H1 (cell line): ENCODE measurements around the gene BRME1. TPM values are rescaled to one million over a fixed set of nuclear protein-coding genes. Genes with fewer than 3 reads are reported as not detected.

ENCODE experiments used
- CTCF ChIA-PET: fragments of 300-600 bp; sonication (Branson Sonifier 250); formaldehyde crosslinking; loops from one replicate; lab custom pipeline; 2021; ENCODE audit not compliant: partially characterized antibody; lab: Charles Lee
- POLR2A ChIA-PET: fragments of 300-600 bp; sonication (Branson Sonifier 250); formaldehyde crosslinking; loops from one replicate; lab custom pipeline; 2021; ENCODE audit warnings: inconsistent platforms; ENCODE audit not compliant: partially characterized antibody; lab: Charles Lee
- DNase-seq, 2 experiments: peaks; one replicate each; pipeline versions ENCODE4 v3.0.0 to v3.0.0-alpha.2; 2010 to 2022; ENCODE audit warnings: low spot score in 2 of 2, low read depth in 1 of 2, mixed read lengths in 1 of 2
- FAIRE-seq: peaks from 2 replicates; lab custom pipeline; 2011; peaks lifted over from hg19 to GRCh38; lab: Jason Lieb, UNC
- H2AFZ ChIP-seq: 2 replicates; pipeline ENCODE4 v1.8.1; 2012; ENCODE audit warnings: low read length, inconsistent platforms
- H2AK5ac ChIP-seq: 2 replicates; pipeline ENCODE4 v1.6.1; 2013; ENCODE audit warnings: low read depth, low read length
- H2BK120ac ChIP-seq: replicated peaks from 2 replicates; pipeline ENCODE3; 2013; ENCODE audit warnings: low read depth, low read length, inconsistent platforms
- H2BK12ac ChIP-seq: 2 replicates; pipeline ENCODE4 v1.6.1; 2013; ENCODE audit warnings: low read depth, low read length
- H2BK15ac ChIP-seq: 2 replicates; pipeline ENCODE4 v1.6.1; 2013; ENCODE audit warnings: low read length
- H2BK20ac ChIP-seq: 2 replicates; pipeline ENCODE4 v1.6.1; 2013; ENCODE audit warnings: low read length
- H2BK5ac ChIP-seq: 2 replicates; pipeline ENCODE4 v1.6.1; 2013; ENCODE audit warnings: low read depth, low read length
- H3K14ac ChIP-seq: 2 replicates; pipeline ENCODE4 v1.6.1; 2013; ENCODE audit warnings: inconsistent platforms; ENCODE audit not compliant: insufficient read length
- H3K18ac ChIP-seq: 2 replicates; pipeline ENCODE4 v1.6.1; 2013; ENCODE audit warnings: low read length; ENCODE audit errors: extremely low read depth
- H3K23ac ChIP-seq: 2 replicates; pipeline ENCODE4 v1.6.1; 2013; ENCODE audit warnings: inconsistent platforms; ENCODE audit not compliant: insufficient read length
- H3K23me2 ChIP-seq: 2 replicates; pipeline ENCODE4 v1.6.1; 2013; ENCODE audit warnings: low read depth, low read length
- H3K27ac ChIP-seq: 2 replicates; pipeline ENCODE4 v1.6.1; 2011; ENCODE audit warnings: low read depth, low read length, inconsistent platforms
- H3K27me3 ChIP-seq, 4 experiments: replicated peaks in 1 of 4; 1 replicate in 1 of 4; 2 replicates in 3 of 4; pipeline versions ENCODE4 v1.6.1 to v1.8.1; 2011 to 2013; ENCODE audit warnings: low read length in 3 of 4, mild to moderate bottlenecking in 3 of 4, inconsistent platforms in 2 of 4, mixed read lengths in 2 of 4, moderate library complexity in 1 of 4; ENCODE audit not compliant: control insufficient read depth in 3 of 4, insufficient read depth in 3 of 4; ENCODE audit errors: extremely low read depth in 1 of 4
- H3K36me3 ChIP-seq, 4 experiments: 2 replicates each; pipeline versions ENCODE4 v1.6.1 to v1.8.1; 2011 to 2013; ENCODE audit warnings: mild to moderate bottlenecking in 4 of 4, low read length in 3 of 4, moderate library complexity in 2 of 4, control low read depth in 1 of 4, inconsistent platforms in 1 of 4; ENCODE audit not compliant: insufficient read depth in 4 of 4, control insufficient read depth in 2 of 4
- H3K4ac ChIP-seq: replicated peaks from 2 replicates; pipeline ENCODE3; 2013; ENCODE audit warnings: low read length, low read depth, mixed read lengths, inconsistent platforms; ENCODE audit not compliant: insufficient read length
- H3K4me1 ChIP-seq, 4 experiments: replicated peaks in 1 of 4; 1 replicate in 1 of 4; 2 replicates in 3 of 4; pipeline versions ENCODE4 v1.6.1 to v1.8.1; 2011 to 2013; ENCODE audit warnings: low read length in 3 of 4, inconsistent platforms in 2 of 4, mixed read lengths in 1 of 4; ENCODE audit not compliant: insufficient read depth in 4 of 4, control insufficient read depth in 3 of 4
- H3K4me2 ChIP-seq, 2 experiments: 2 replicates each; pipeline versions ENCODE4 v1.6.1 to v1.8.1; 2011 to 2013; ENCODE audit warnings: low read depth in 2 of 2, low read length in 2 of 2, control low read depth in 1 of 2, inconsistent platforms in 1 of 2, mild to moderate bottlenecking in 1 of 2; ENCODE audit not compliant: insufficient read depth in 1 of 2
- H3K4me3 ChIP-seq, 4 experiments: fragments of 200-600, 300-600 bp in 1 of 4; sonication (generic), shearing (Covaris generic), sonication (Bioruptor Twin) in 1 of 4; 2 replicates each; pipeline versions ENCODE4 v1.5.1 to v1.8.1; 2011 to 2016; ENCODE audit warnings: low read length in 4 of 4, low read depth in 3 of 4, control low read depth in 2 of 4, inconsistent platforms in 2 of 4, mild to moderate bottlenecking in 2 of 4, mixed read lengths in 1 of 4, moderate library complexity in 1 of 4; ENCODE audit not compliant: insufficient read depth in 2 of 4; ENCODE audit errors: extremely low read depth in 1 of 4
- H3K56ac ChIP-seq: replicated peaks from 2 replicates; pipeline ENCODE3; 2013; ENCODE audit warnings: low read depth, mild to moderate bottlenecking, mixed read lengths, low read length, inconsistent platforms; ENCODE audit not compliant: insufficient read length
- H3K79me1 ChIP-seq: 2 replicates; pipeline ENCODE4 v1.6.1; 2013; ENCODE audit warnings: low read depth, low read length, control low read depth
- H3K79me2 ChIP-seq, 2 experiments: 2 replicates each; pipeline versions ENCODE4 v1.6.1 to v1.8.1; 2012 to 2013; ENCODE audit warnings: low read length in 2 of 2, mild to moderate bottlenecking in 2 of 2, inconsistent platforms in 1 of 2; ENCODE audit not compliant: insufficient read depth in 2 of 2, control insufficient read depth in 1 of 2
- H3K9ac ChIP-seq, 4 experiments: replicated peaks in 1 of 4; 1 replicate in 1 of 4; 2 replicates in 3 of 4; pipeline versions ENCODE4 v1.6.1 to v1.8.1; 2011 to 2013; ENCODE audit warnings: low read depth in 3 of 4, low read length in 3 of 4, control low read depth in 2 of 4, mild to moderate bottlenecking in 2 of 4, moderate library complexity in 2 of 4, inconsistent platforms in 1 of 4; ENCODE audit errors: extremely low read depth in 1 of 4
- H3K9me3 ChIP-seq, 2 experiments: 2 replicates each; pipeline versions ENCODE4 v1.6.1 to v1.8.1; 2012 to 2013; ENCODE audit warnings: mild to moderate bottlenecking in 2 of 2, moderate library complexity in 2 of 2, control low read depth in 1 of 2, inconsistent platforms in 1 of 2, low read depth in 1 of 2, low read length in 1 of 2, mixed read lengths in 1 of 2; ENCODE audit not compliant: insufficient read depth in 2 of 2
- H4K20me1 ChIP-seq, 2 experiments: replicated peaks in 1 of 2; 2 replicates each; pipeline versions ENCODE3 to v1.8.1; 2011 to 2013; ENCODE audit warnings: inconsistent platforms in 2 of 2, low read length in 2 of 2, mild to moderate bottlenecking in 1 of 2; ENCODE audit not compliant: insufficient read depth in 2 of 2, control insufficient read depth in 1 of 2
- H4K5ac ChIP-seq: 2 replicates; pipeline ENCODE4 v1.6.1; 2013; ENCODE audit warnings: low read length, low read depth, mixed read lengths, inconsistent platforms; ENCODE audit not compliant: insufficient read length
- H4K8ac ChIP-seq: 2 replicates; pipeline ENCODE4 v1.8.0; 2013; ENCODE audit warnings: mild to moderate bottlenecking, moderate library complexity, low read length, inconsistent platforms; ENCODE audit not compliant: insufficient read depth; ENCODE audit errors: extremely low read depth
- H4K91ac ChIP-seq: replicated peaks from 2 replicates; pipeline ENCODE3; 2013; ENCODE audit warnings: low read length, mixed read lengths, inconsistent platforms; ENCODE audit not compliant: insufficient read length
- EZH2 ChIP-seq: fragments of 200-600 bp; sonication (generic); IDR thresholded peaks from 2 replicates; pipeline ENCODE4 v1.7.1; 2012; ENCODE audit warnings: low read depth, mild to moderate bottlenecking, moderate library complexity, low read length, inconsistent platforms; ENCODE audit not compliant: severe bottlenecking
- NANOG ChIP-seq: IDR thresholded peaks from 2 replicates; pipeline ENCODE4 v1.6.1; 2011; ENCODE audit warnings: low read length, low read depth, mild to moderate bottlenecking, inconsistent platforms; ENCODE audit not compliant: insufficient read depth, poor library complexity, severe bottlenecking
- WGBS, 2 experiments: shearing (Covaris generic) in 1 of 2; methylation state at CpG; one replicate each; pipeline versions ENCODE4 v1.1.6 to v1.1.7; 2013 to 2015; ENCODE audit warnings: low lambda C conversion rate in 2 of 2, mixed read lengths in 2 of 2, inconsistent platforms in 1 of 2, low coverage in 1 of 2, missing lambda C conversion rate in 1 of 2; ENCODE audit not compliant: insufficient replicate concordance in 2 of 2, insufficient coverage in 1 of 2, insufficient read length in 1 of 2; ENCODE audit errors: extremely low coverage in 1 of 2, missing lambda C conversion rate in 1 of 2; 5-methylcytosine and 5-hydroxymethylcytosine counted together
- polyA plus RNA-seq, 7 experiments: library from polyadenylated mRNA; depleted of rRNA in 3 of 7; stranded (reverse) in 5 of 7; unstranded in 2 of 7; fragments of >200 nt in 5 of 7; fragments of 200-250 nt in 2 of 7; gene quantifications; 1 replicate in 5 of 7; 2 replicates in 1 of 7; 4 replicates in 1 of 7; pipeline versions ENCODE4 v1.2.1 to v1.2.3, GENCODE V29; 2011 to 2013; ENCODE audit warnings: missing spikeins in 2 of 7, mixed read lengths in 2 of 7
- total RNA-seq: library from RNA; stranded (reverse); fragmentation: NEBNext Ultra II Directional; extraction: Animal tissue kit (Norgen Biotek cat#: 25700); gene quantifications from 2 replicates; pipeline ENCODE4 v1.2.1, GENCODE V29; 2021
- TF ChIP-seq, protein P1 (sequence below): IDR thresholded peaks from 2 replicates; pipeline ENCODE4 v1.6.1; 2012; ENCODE audit warnings: inconsistent platforms

BRME1 gene
- total and polyA plus RNA-seq, 2 of the 8 experiments (the other 6 are each of a cell fraction or from before 2014, with no cell fraction given) = 4.6 to 4.7 TPM

DNA sequence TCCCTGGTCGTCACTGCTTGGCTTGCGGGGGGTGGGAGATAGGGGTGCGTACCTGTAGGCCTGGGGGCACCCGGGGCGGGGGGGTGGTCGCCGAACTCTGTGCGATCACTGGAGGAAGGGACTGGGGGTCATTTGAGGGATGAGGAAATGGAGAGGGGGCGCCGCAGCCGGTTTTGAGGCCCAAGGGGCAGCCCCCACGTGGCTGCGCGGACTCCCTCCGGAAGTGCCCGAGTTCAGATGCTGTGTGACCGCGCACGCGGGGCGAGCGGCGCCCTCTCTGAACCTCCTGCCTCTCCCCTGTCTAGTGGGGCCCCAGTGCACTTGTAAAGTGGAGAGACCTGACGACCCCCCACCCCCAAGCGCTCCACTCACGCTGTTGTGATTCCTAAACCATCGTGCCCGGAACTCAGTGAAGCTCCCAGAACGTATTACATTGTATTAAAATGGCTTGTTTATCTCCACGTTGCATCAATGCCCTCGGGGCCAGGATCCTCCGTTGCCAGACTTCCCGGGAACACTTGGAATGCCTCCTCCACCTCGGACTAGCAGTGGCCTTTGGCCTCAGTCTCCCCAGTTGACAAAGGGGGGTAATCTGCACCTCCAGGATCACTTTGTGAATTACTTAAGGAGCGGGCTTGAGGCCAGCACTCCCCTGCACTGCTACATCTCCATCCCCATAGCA, 31.9 kb downstream of the BRME1 start:
- no peak overlapping the region for H3K56ac ChIP-seq
- no peaks in the 10 kb centered on the region for H3K23me2 ChIP-seq
- POLR2A ChIA-PET = interaction anchor here (1.5 kb wide), 2 partner anchors 10 to 26 kb away, joined by 4 to 7 read pairs; no protein-coding TSS in a partner anchor
- no peak overlapping the region for H3K4ac ChIP-seq
- H3K4me1 ChIP-seq = no peaks in the 10 kb centered on the region; a peak in 2 of 7 replicates
- CTCF ChIA-PET = interaction anchor here (0.6 to 1.1 kb wide), 3 partner anchors 12 to 370 kb away, joined by 3 to 4 read pairs (median 3); no protein-coding TSS in a partner anchor
- H4K20me1 ChIP-seq = peaks cover 0 to 10% of the 10 kb centered on the region in 2 experiments
- TF ChIP-seq, protein P1, sequence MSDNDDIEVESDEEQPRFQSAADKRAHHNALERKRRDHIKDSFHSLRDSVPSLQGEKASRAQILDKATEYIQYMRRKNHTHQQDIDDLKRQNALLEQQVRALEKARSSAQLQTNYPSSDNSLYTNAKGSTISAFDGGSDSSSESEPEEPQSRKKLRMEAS = no peak
- TF ChIP-seq EZH2 = peak; percentile 3
- no peak for TF ChIP-seq NANOG
- TF ChIP-seq, all 59 proteins: peak for 1
- no peaks in the 10 kb centered on the region for H3K79me1 ChIP-seq
- DNase-seq = no peak
- no peak overlapping the region for H4K91ac ChIP-seq
- no peak overlapping the region for H3K18ac ChIP-seq
- H3K9me3 ChIP-seq = no peaks in the 10 kb centered on the region
- no peak overlapping the region for H2BK15ac ChIP-seq
- H4K8ac ChIP-seq = no peak overlapping the region
- H2BK20ac ChIP-seq = no peak overlapping the region
- no peak overlapping the region for H3K9ac ChIP-seq
- H3K23ac ChIP-seq = no peak overlapping the region
- no peak for FAIRE-seq
- H3K27me3 ChIP-seq = peaks cover 36 to 78% (median 59%) of the 10 kb centered on the region in 4 experiments
- H4K5ac ChIP-seq = no peak overlapping the region
- no peak overlapping the region for H3K4me3 ChIP-seq
- H3K4me2 ChIP-seq = 0 out of 4 replicates have a peak overlapping the region, but pooled peaks of 1 of the 2 experiments have one; percentile 8
- no peak overlapping the region for H2BK120ac ChIP-seq
- no peak overlapping the region for H2BK12ac ChIP-seq
- H3K14ac ChIP-seq = no peak overlapping the region
- H3K27ac ChIP-seq = no peak overlapping the region
- H2AK5ac ChIP-seq = no peak overlapping the region
- H2BK5ac ChIP-seq = no peak overlapping the region
- 67% methylated on average over 23 of the region's 35 CpGs; no CpG with 5 or more reads in 1 of the 2 experiments for WGBS, 2 experiments
- H2AFZ ChIP-seq = no peak overlapping the region
- no peaks in the 10 kb centered on the region for H3K79me2 ChIP-seq
- no peaks in the 10 kb centered on the region for H3K36me3 ChIP-seq
